NCI-H748 (cell line): ENCODE results near the gene UGT2B17.
"Not testable (repeated sequence)": the region's sequence is repeated elsewhere in the genome, so short reads cannot be mapped to it uniquely, and the experiment has no call there.

Source experiments
- DNase-seq: peaks from one replicate; lab custom pipeline; 2025; ENCODE audit not compliant: unreplicated experiment; lab: John Stamatoyannopoulos, UW

The UGT2B17 gene

GRCh38 chr4:68569466-68570121 lies 6.5 kb downstream of the UGT2B17 start:
- no peak for DNase-seq

DNA sequence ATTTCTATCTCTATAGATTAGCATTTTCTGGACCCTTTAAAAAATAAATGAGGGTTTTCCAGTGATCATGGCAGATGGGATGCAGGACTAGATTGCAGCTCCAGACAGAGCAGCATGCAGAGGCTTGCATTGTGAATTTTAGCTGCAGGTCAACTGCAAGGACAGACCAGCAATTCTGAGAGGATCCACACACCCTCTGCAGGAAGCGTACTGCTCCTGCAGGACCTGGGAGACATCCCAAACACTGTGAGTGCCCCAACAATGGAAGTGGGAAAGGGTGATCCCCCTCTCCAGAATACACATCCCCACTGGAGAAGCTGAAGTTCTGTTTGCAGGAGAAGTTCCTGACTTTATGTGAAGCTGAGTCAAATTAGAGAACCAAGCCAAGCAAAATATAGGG lies 7.1 kb downstream of the UGT2B17 start:
- DNase-seq: not testable (repeated sequence)

GRCh38 chr4:68568535-68568934 lies 7.6 kb downstream of the UGT2B17 start:
- not testable (repeated sequence) for DNase-seq

GRCh38 chr4:68566364-68566763 lies 9.8 kb downstream of the UGT2B17 start:
- DNase-seq: not testable (repeated sequence)

- not testable (repeated sequence) for DNase-seq
These were observed 11.0 kb downstream of the UGT2B17 start for GRCh38 chr4:68565082-68565481.

DNA sequence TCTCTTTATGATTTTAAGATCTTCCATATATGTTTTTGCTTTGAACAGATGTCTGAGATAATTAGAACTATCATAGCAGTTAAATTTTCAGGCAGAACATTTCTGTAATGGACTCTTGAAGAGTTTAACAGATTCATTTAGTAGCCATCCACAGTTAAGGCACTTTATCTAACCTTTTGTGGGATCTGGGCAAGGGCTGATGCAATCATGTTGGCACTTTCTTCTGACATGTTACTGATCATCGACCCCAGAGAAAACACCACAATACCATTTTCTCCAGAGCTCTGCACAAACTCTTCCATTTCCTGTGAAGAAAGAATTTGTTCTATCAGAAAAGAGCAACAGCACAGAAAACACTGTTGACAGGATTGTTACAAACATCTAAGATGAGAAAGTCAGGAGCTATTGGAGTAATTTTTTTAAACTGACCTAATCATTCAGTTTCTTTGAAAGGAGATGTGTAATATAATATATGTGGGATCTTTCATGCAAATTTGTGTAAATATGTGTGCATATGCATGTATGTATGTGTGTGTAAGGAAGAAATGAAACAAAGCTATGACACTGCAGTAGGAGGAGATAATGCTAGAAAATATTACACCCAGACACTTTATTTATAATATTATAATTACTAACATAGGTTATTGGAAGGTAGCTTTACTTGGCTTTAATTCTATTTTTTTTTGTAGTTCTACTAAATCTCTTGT lies 15.6 kb downstream of the UGT2B17 start:
- DNase-seq: not testable (repeated sequence)

DNA sequence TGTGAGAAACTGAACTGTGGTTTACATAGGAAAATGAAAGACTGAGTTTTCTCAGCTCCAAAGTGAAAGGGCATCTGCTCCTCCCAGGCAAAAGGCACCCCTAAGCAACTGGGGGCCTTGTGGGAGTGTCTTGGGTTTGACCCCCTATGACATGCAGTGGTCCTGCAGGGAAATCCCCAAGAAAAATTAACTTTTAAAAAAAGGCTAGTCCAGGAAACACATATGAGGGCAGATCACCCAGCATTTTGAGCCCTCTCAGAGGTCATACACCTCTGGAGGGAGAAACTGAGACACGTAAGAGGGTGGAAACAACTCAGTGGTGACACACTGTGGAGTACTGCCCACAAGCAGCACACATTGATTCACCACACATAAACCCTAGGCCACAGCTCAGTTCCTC lies 22.3 kb downstream of the UGT2B17 start:
- not testable (repeated sequence) for DNase-seq

DNA sequence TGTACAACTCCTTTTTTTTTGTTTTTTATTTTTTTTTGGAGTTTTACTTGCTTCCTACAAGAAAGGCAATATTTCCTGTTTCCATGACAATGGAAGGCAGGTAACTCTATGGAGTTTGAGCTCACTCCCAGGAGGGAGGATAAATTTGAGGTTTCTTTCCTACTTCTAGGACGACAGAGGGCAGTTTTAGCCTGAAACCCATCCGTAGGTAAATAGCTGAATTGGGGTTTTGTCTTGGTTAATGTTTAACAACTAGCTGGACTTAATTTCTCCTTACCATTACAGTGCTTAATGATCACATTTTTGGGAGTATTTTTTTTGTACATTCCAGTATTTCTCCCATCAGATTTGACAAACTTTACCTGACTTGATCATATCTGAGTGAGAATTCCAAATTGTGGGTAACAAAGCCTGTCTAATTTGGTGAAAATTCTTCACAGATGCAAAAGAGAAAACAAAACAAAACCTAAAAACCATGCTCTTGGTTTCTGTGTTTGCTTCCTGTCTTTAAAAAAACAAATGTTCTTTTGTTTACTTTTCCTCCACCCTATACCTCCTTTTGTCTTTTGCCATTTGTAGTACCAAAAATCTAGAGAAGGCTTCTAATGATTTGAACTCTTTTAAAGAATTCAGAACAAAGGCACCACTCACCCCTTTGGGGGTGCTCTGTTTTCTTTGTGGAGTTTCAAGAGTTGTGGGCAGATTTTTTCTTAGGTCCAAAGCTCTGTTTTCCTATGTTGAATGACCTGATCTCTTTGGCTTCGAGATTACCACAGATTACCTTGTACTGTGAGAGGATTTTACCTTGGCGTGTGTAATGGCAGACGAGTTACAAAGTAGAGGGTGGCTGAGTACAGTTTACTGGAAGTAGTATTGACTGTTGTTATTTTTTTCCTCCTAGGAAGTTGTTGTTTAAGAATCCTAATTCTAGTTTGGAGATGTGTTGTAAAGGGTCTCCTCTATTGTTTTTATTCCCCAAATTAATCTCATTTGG lies 23.0 kb downstream of the UGT2B17 start:
- DNase-seq: peak; percentile 1

DNA sequence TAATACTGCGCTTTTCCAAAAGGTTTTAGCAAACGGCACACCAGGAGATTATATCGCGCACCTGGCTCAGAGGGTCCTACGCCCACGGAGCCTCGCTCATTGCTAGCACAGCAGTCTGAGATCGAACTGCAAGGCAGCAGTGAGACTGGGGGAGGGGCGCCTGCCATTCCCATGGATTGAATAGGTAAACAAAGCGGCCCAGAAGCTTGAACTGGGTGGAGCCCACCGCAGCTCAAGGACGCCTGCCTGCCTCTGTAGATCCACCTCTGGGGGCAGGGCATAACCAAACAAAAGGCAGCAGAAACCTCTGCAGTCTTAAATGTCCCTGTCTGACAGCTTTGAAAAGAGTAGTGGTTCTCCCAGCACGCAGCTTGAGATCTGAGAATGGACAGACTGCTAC lies 33.4 kb downstream of the UGT2B17 start:
- DNase-seq: peak; percentile 5

GRCh38 chr4:68536375-68536774 lies 39.7 kb downstream of the UGT2B17 start:
- DNase-seq: no peak

- no peak for DNase-seq
These were observed 40.1 kb downstream of the UGT2B17 start for GRCh38 chr4:68535974-68536373.

- DNase-seq: not testable (repeated sequence)
These were observed 53.9 kb downstream of the UGT2B17 start for GRCh38 chr4:68522232-68522631.

DNA sequence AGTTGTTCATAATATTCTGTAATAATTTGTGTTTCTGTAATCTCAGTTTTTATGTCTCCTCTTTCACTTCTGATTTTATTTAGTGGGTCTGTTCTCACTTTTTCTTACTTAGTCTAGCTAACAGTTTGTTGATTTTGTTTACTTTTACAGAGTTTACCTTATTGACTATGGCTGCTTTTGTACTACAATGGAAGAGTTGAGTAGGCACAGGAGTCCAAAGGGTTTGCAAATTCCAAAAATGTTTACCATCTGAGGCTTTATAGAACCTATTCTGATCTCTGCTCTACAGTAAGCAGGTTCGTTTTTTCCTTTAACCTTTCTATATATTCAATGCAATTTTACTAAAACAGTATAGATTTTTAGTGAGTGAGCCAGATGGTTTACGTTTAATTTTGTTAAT lies 55.1 kb downstream of the UGT2B17 start:
- no peak for DNase-seq

GRCh38 chr4:68518889-68519288 lies 57.2 kb downstream of the UGT2B17 start:
- DNase-seq: no peak

GRCh38 chr4:68505452-68505851 lies 70.7 kb downstream of the UGT2B17 start:
- not testable (repeated sequence) for DNase-seq

DNA sequence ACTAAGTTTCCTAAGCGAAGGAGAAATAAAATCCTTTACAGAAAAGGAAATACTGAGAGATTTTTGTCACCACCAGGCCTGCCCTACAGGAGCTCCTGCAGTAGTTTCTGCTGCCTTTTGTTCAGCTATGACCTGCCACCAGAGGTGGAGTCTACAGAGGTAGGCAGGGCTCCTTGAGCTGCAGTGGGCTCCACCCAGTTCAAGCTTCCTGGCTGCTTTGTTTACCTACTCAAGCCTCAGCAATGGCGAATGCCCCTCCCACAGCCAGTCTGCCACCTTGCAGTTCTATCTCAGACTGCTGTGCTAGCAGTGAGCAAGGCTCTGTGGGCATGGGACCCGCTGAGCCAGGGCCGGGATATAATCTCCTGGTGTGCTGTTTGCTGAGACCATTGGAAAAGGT lies 71.3 kb downstream of the UGT2B17 start:
- peak; percentile 8 for DNase-seq

GRCh38 chr4:68503462-68503861 lies 72.7 kb downstream of the UGT2B17 start:
- DNase-seq: not testable (repeated sequence)

GRCh38 chr4:68499021-68499420 lies 77.1 kb downstream of the UGT2B17 start:
- no peak for DNase-seq

DNA sequence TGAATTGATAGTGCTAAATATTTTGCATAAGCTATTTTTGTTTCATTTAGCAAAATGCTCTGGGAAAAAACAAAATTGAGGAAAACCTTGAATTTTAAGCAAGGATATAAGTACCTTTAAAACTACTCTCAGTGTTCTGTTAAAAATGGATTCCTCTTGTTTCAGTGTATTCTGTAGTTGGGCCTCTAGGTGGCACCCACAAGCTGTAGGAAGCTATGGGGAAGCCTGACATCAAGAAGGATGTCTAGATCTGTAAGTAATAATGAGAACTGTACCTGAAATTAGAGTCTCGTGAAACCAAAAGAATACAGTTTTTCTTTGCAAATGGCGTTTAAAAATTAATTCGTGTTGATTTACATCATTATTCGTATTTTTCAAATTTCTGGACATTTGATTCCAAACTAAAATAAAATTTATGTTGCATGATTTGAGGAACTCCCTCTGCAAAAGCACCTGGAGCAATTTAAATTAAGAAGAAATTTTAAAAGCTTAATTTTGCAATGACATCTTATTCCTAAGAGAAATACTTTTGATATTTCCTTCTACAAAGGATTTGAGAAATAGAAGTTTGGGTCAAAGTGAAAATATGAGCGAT lies 77.6 kb downstream of the UGT2B17 start:
- DNase-seq: peak; percentile 52

DNA sequence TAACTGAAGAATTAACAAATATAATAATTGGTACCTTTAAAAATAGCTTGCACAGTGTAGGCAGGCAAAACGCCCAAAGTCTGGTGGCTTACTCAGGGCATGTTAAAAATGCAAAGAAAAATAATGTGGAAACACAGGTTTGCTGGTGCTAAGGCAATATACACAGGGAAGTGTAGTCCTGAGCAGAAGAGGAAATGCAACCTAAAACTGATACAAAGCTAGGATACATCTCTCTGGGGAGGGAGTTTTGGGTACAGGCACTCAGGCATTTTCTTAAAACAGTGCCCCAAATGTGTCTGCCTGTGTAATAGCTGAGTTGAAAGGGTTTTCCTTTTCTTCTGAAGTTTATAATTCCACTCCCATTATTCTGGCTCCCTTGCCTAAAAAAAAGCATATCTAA lies 81.4 kb downstream of the UGT2B17 start:
- no peak for DNase-seq

DNA sequence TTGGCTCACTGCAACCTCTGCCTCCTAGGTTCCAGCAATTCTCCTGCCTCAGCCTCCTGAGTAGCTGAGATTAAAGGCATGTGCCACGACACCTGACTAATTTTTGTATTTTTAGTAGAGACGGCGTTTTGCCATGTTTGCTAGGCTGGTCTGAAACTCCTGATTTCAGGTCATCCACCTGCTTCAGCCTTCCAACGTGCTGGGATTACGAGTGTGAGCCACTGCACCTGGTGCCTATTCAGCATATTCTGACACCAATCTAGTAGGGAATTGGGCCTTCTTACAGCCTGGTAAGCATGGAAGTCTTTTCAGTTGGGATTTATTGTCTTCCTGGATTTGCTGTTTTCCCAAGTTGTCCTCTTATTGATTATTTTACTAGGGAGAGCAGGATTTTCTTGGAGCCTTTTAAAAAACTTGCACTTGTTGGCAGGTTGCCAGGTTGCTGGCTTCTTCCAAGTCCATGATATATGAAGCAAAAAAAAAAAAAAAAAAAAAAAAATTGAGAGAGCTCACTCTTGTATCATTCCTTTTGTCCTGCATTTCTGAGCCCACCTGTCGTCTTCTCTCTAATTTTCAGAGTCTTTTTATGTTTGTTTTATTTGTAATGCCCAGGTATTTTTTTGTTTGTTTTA lies 85.2 kb downstream of the UGT2B17 start:
- DNase-seq: no peak
